HepG2 (cell line): ENCODE measurements around the gene SLC38A3. TPM values are rescaled to one million over a fixed set of nuclear protein-coding genes. Genes with fewer than 3 reads are reported as not detected.

Experiments
- ATAC-seq: fragments of 200-7000 bp; cut with Tn5 transposase; 3 replicates; pipeline ENCODE4 v1.9.1; 2020; ENCODE audit warnings: mild to moderate bottlenecking, moderate library complexity
- BruUV-seq: library from RNA; stranded (reverse); fragments of 400-500 nt; replicated peaks from 2 replicates; lab custom pipeline; 2021; lab: Mats Ljungman, UMichigan
- CTCF ChIA-PET: fragments of 300-600 bp; formaldehyde crosslinking; extraction: SDS; loops from one replicate; lab custom pipeline; 2021; ENCODE audit warnings: low total read pairs, inconsistent platforms, low intra/inter-chr PET ratio; lab: Yijun Ruan, JAX
- POLR2A ChIA-PET: fragments of 350-600 bp; sonication (Branson Sonifier 250); formaldehyde crosslinking; loops from one replicate; lab custom pipeline; 2020; ENCODE audit warnings: antibody characterized with exemption, inconsistent platforms; lab: Yijun Ruan, JAX
- DNase-seq: peaks from one replicate; pipeline ENCODE4 v3.0.0-alpha.2; 2015; ENCODE audit warnings: low spot score
- FAIRE-seq: peaks from 3 replicates; lab custom pipeline; 2011; peaks lifted over from hg19 to GRCh38; lab: Jason Lieb, UNC
- H2AFZ ChIP-seq: one replicate; pipeline ENCODE4 v1.6.1; 2011; ENCODE audit warnings: low read length, inconsistent platforms
- H3K27ac ChIP-seq: fragments of 300-600 bp; 3 replicates; pipeline ENCODE4 v1.8.0; 2011; ENCODE audit warnings: mixed run types, mild to moderate bottlenecking, mixed read lengths, low read length, inconsistent platforms; ENCODE audit not compliant: insufficient read depth; ENCODE audit errors: extremely low read length
- H3K27me3 ChIP-seq, 2 experiments: fragments of 200-600 bp in 1 of 2; 2 replicates in 1 of 2; 3 replicates in 1 of 2; pipeline versions ENCODE4 v1.6.0 to v1.8.0; 2011; ENCODE audit warnings: low read length in 2 of 2, mild to moderate bottlenecking in 2 of 2, moderate library complexity in 2 of 2, inconsistent platforms in 1 of 2; ENCODE audit not compliant: insufficient read depth in 2 of 2, control insufficient read depth in 1 of 2
- H3K36me3 ChIP-seq, 2 experiments: fragments of 200-600 bp in 1 of 2; replicated peaks in 1 of 2; 2 replicates in 1 of 2; 3 replicates in 1 of 2; pipeline versions ENCODE4 v1.5.1 to v1.8.0; 2011; ENCODE audit warnings: low read length in 2 of 2, inconsistent platforms in 1 of 2; ENCODE audit not compliant: insufficient read depth in 2 of 2, control insufficient read depth in 1 of 2
- H3K4me1 ChIP-seq: 2 replicates; pipeline ENCODE4 v1.5.1; 2012; ENCODE audit warnings: low read length, inconsistent platforms; ENCODE audit not compliant: insufficient read depth
- H3K4me2 ChIP-seq: 2 replicates; pipeline ENCODE4 v1.6.0; 2011; ENCODE audit warnings: low read depth, low read length, inconsistent platforms
- H3K4me3 ChIP-seq, 3 experiments: fragments of 200-600 bp in 1 of 3; sonication (generic), shearing (Covaris generic) in 1 of 3; replicated peaks in 1 of 3; 2 replicates each; pipeline ENCODE4 v1.5.1; 2011 to 2016; ENCODE audit warnings: low read length in 3 of 3, inconsistent platforms in 2 of 3, low read depth in 2 of 3, mild to moderate bottlenecking in 2 of 3, control low read depth in 1 of 3, mixed read lengths in 1 of 3; ENCODE audit not compliant: insufficient read depth in 1 of 3
- H3K79me2 ChIP-seq: one replicate; pipeline ENCODE4 v1.6.1; 2011; ENCODE audit warnings: low read length, inconsistent platforms; ENCODE audit not compliant: insufficient read depth
- H3K9ac ChIP-seq: 2 replicates; pipeline ENCODE4 v1.6.0; 2011; ENCODE audit warnings: mild to moderate bottlenecking, low read depth, low read length, inconsistent platforms; ENCODE audit not compliant: insufficient read depth
- H3K9me3 ChIP-seq: 2 replicates; pipeline ENCODE4 v1.5.1; 2012; ENCODE audit warnings: mild to moderate bottlenecking, low read length
- H4K20me1 ChIP-seq: 2 replicates; pipeline ENCODE4 v1.6.0; 2011; ENCODE audit warnings: inconsistent platforms, mild to moderate bottlenecking, low read length, moderate library complexity; ENCODE audit not compliant: insufficient read depth
- ARID2 ChIP-seq: sonication (generic); formaldehyde crosslinking; IDR thresholded peaks from 2 replicates; pipeline ENCODE4 v1.8.1; 2022; ENCODE audit warnings: mild to moderate bottlenecking, missing genetic modification reagents, borderline replicate concordance
- GZF1 ChIP-seq: sonication (generic); formaldehyde crosslinking; IDR thresholded peaks from 2 replicates; pipeline ENCODE4 v1.5.1; 2020; ENCODE audit warnings: mild to moderate bottlenecking, missing genetic modification reagents
- HIVEP1 ChIP-seq: sonication (generic); formaldehyde crosslinking; IDR thresholded peaks from 2 replicates; pipeline ENCODE4 v1.4.0; 2020; ENCODE audit warnings: mild to moderate bottlenecking, missing genetic modification reagents
- IKZF4 ChIP-seq: sonication (generic); formaldehyde crosslinking; IDR thresholded peaks from 2 replicates; pipeline ENCODE4 v1.5.1; 2020; ENCODE audit warnings: borderline replicate concordance, mild to moderate bottlenecking, low read depth, missing genetic modification reagents; ENCODE audit errors: not compliant biosample characterization
- IRF2 ChIP-seq: IDR thresholded peaks from 2 replicates; pipeline ENCODE4 v1.6.1; 2018; ENCODE audit warnings: missing genetic modification reagents, missing compliant biosample characterization
- KAT7 ChIP-seq: IDR thresholded peaks from 2 replicates; pipeline ENCODE4 v1.6.1; 2018; ENCODE audit warnings: borderline replicate concordance, missing compliant biosample characterization
- KDM3A ChIP-seq: IDR thresholded peaks from 2 replicates; pipeline ENCODE4 v1.6.1; 2018; ENCODE audit warnings: low read depth, missing compliant biosample characterization
- MED13 ChIP-seq: sonication (generic); formaldehyde crosslinking; IDR thresholded peaks from 2 replicates; pipeline ENCODE4 v1.5.0; 2020; ENCODE audit warnings: missing genetic modification reagents
- MEF2D ChIP-seq: sonication (generic); formaldehyde crosslinking; IDR thresholded peaks from 2 replicates; pipeline ENCODE4 v1.5.1; 2020; ENCODE audit warnings: mild to moderate bottlenecking, missing genetic modification reagents
- REXO4 ChIP-seq: sonication (generic); formaldehyde crosslinking; IDR thresholded peaks from 2 replicates; pipeline ENCODE4 v1.8.0; 2022; ENCODE audit warnings: missing genetic modification reagents, mild to moderate bottlenecking, borderline replicate concordance
- SKI ChIP-seq: fragments of 450-650 bp; IDR thresholded peaks from one replicate; pipeline ENCODE4 v1.6.1; 2018; ENCODE audit warnings: mild to moderate bottlenecking; ENCODE audit not compliant: partially characterized antibody
- ZFY ChIP-seq: sonication (generic); formaldehyde crosslinking; IDR thresholded peaks from 2 replicates; pipeline ENCODE4 v1.4.0; 2020; ENCODE audit warnings: missing genetic modification reagents
- ZFYVE20 ChIP-seq: sonication (generic); formaldehyde crosslinking; IDR thresholded peaks from 2 replicates; pipeline ENCODE4 v1.8.0; 2023; ENCODE audit warnings: low read depth, mild to moderate bottlenecking, moderate library complexity, missing genetic modification reagents, borderline replicate concordance
- ZNF224 ChIP-seq: sonication (generic); formaldehyde crosslinking; IDR thresholded peaks from 2 replicates; pipeline ENCODE4 v1.5.0; 2020; ENCODE audit warnings: mild to moderate bottlenecking, missing genetic modification reagents
- ZNF616 ChIP-seq: sonication (generic); formaldehyde crosslinking; IDR thresholded peaks from 2 replicates; pipeline ENCODE4 v1.5.0; 2020; ENCODE audit warnings: low read depth, mild to moderate bottlenecking, missing genetic modification reagents
- ZNF670 ChIP-seq: sonication (generic); formaldehyde crosslinking; IDR thresholded peaks from 2 replicates; pipeline ENCODE4 v1.8.0; 2022; ENCODE audit warnings: mild to moderate bottlenecking, missing genetic modification reagents, borderline replicate concordance
- ZNF724P ChIP-seq: sonication (generic); formaldehyde crosslinking; IDR thresholded peaks from 2 replicates; pipeline ENCODE4 v1.8.0; 2022; ENCODE audit warnings: missing genetic modification reagents, borderline replicate concordance
- ZNF749 ChIP-seq: sonication (generic); formaldehyde crosslinking; IDR thresholded peaks from 2 replicates; pipeline ENCODE4 v1.8.0; 2022; ENCODE audit warnings: mild to moderate bottlenecking, missing genetic modification reagents, moderate library complexity, borderline replicate concordance
- WGBS: methylation state at CpG from one replicate; pipeline ENCODE4 v1.1.6; 2017; ENCODE audit warnings: low lambda C conversion rate; 5-methylcytosine and 5-hydroxymethylcytosine counted together
- in situ Hi-C: cut with HindIII; loops from 2 replicates; pipeline ENCODE4 v1.10.0; 2017; ENCODE audit warnings: low pct_unique_long_range_greater_than_20kb; ENCODE audit not compliant: extremely low pct_ligation_motif_present
- intact Hi-C: fragments of 100-400 bp; cut with micrococcal nuclease; formaldehyde crosslinking; loops from one replicate; pipeline ENCODE4 v1.10.0; 2022; ENCODE audit not compliant: unreplicated experiment
- polyA plus RNA-seq, 8 experiments: library from polyadenylated mRNA; depleted of rRNA in 3 of 8; stranded (reverse) in 7 of 8; unstranded in 1 of 8; fragments of >200 nt; fragmentation: Illumina TruSeq in 4 of 8; extraction: Trizol in 4 of 8; gene quantifications; 2 replicates each; pipeline versions ENCODE4 v1.2.1 to v1.2.3, GENCODE V29; 2011 to 2016; ENCODE audit warnings: low read depth in 4 of 8, missing spikeins in 1 of 8, mixed read lengths in 1 of 8; ENCODE audit not compliant: insufficient read depth in 1 of 8
- total RNA-seq, 5 experiments: library from RNA; depleted of rRNA; stranded (reverse); fragments of >200 nt; fragmentation: Illumina TruSeq; extraction: Trizol; gene quantifications; 2 replicates each; pipeline ENCODE4 v1.2.3, GENCODE V29; 2016; ENCODE audit warnings: low read depth in 1 of 5
- TF ChIP-seq, protein P1 (sequence below): sonication (generic); formaldehyde crosslinking; IDR thresholded peaks from 2 replicates; pipeline ENCODE4 v1.5.1; 2020; ENCODE audit warnings: mild to moderate bottlenecking, missing genetic modification reagents, moderate library complexity
- TF ChIP-seq, protein P2 (sequence below): sonication (generic); formaldehyde crosslinking; IDR thresholded peaks from 2 replicates; pipeline ENCODE4 v1.4.0; 2020; ENCODE audit warnings: missing genetic modification reagents

SLC38A3 gene
- total and polyA plus RNA-seq, 2 of the 13 experiments (the other 11 are each of a cell fraction or from before 2014, with no cell fraction given): 29.8 to 164 TPM

GRCh38 chr3:50221411-50222168, 16.5 kb downstream of the SLC38A3 start:
- Histone ChIP-seq H3K79me2 (no peaks in the 10 kb centered on the region), H3K27ac (peak overlapping the region; percentile 81), H3K36me3 (peaks cover 14 to 35% of the 10 kb centered on the region in 2 experiments), H4K20me1 (no peaks in the 10 kb centered on the region), H3K9ac (peak overlapping the region; percentile 65), H3K4me3 (peak overlapping the region in 1 of 3 experiments; percentile 37; a peak in 2 of 6 replicates), H2AFZ (no peak overlapping the region), H3K4me1 (peaks cover 60% of the 10 kb centered on the region), H3K4me2 (peak overlapping the region; percentile 60), H3K27me3 (no peaks in the 10 kb centered on the region), H3K9me3 (no peaks in the 10 kb centered on the region)
- peak; percentile 81 for ATAC-seq
- FAIRE-seq: peak; percentile 83
- no TSS peak for BruUV-seq
- peak; percentile 77 for DNase-seq
- CTCF ChIA-PET: interaction anchor here (0.6 to 9.0 kb wide), 3 partner anchors 9 to 28 kb away, joined by 3 to 265 read pairs (median 3); partner anchors contain the start of gene GNAT1
- in situ Hi-C loops (no loop called here), intact Hi-C loops (loop anchor here (1.0 kb wide), 1 partner anchor 26 kb away; no protein-coding TSS in a partner anchor)
- 9% methylated on average over 4 of the region's 12 CpGs for WGBS
- POLR2A ChIA-PET: interaction anchor here (1.0 to 16.5 kb wide), 9 partner anchors 14 to 116 kb away, joined by 3 to 625 read pairs (median 6); partner anchors contain the start of genes GNAI2, GNAT1 and SLC38A3
- TF ChIP-seq ARID2 (CRISPR knock-in tag) (no peak), REXO4 (no peak), KDM3A (CRISPR knock-in tag) (0 out of 2 replicates have a peak, but pooled peaks have one; percentile 41), SKI (no peak), KAT7 (CRISPR knock-in tag) (peak; percentile 72; the same call in 1 of the 2 replicates), IRF2 (CRISPR knock-in tag) (no peak), ZFY (CRISPR knock-in tag) (peak; percentile 83), MED13 (CRISPR knock-in tag) (peak; percentile 54; the same call in 1 of the 2 replicates), IKZF4 (CRISPR knock-in tag) (peak; percentile 66), ZNF224 (CRISPR knock-in tag) (no peak), ZFYVE20 (CRISPR knock-in tag) (no peak), GZF1 (CRISPR knock-in tag) (no peak), ZNF724P (CRISPR knock-in tag) (no peak), ZNF749 (CRISPR knock-in tag) (no peak), ZNF616 (CRISPR knock-in tag) (no peak), HIVEP1 (CRISPR knock-in tag) (peak; percentile 56; the same call in 1 of the 2 replicates), MEF2D (CRISPR knock-in tag) (peak; percentile 62; the same call in 1 of the 2 replicates), ZNF670 (CRISPR knock-in tag) (0 out of 2 replicates have a peak, but pooled peaks have one; percentile 42)
- TF ChIP-seq, protein P1, sequence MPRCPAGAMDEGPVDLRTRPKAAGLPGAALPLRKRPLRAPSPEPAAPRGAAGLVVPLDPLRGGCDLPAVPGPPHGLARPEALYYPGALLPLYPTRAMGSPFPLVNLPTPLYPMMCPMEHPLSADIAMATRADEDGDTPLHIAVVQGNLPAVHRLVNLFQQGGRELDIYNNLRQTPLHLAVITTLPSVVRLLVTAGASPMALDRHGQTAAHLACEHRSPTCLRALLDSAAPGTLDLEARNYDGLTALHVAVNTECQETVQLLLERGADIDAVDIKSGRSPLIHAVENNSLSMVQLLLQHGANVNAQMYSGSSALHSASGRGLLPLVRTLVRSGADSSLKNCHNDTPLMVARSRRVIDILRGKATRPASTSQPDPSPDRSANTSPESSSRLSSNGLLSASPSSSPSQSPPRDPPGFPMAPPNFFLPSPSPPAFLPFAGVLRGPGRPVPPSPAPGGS (CRISPR knock-in tag): peak; percentile 68
- TF ChIP-seq, protein P2, sequence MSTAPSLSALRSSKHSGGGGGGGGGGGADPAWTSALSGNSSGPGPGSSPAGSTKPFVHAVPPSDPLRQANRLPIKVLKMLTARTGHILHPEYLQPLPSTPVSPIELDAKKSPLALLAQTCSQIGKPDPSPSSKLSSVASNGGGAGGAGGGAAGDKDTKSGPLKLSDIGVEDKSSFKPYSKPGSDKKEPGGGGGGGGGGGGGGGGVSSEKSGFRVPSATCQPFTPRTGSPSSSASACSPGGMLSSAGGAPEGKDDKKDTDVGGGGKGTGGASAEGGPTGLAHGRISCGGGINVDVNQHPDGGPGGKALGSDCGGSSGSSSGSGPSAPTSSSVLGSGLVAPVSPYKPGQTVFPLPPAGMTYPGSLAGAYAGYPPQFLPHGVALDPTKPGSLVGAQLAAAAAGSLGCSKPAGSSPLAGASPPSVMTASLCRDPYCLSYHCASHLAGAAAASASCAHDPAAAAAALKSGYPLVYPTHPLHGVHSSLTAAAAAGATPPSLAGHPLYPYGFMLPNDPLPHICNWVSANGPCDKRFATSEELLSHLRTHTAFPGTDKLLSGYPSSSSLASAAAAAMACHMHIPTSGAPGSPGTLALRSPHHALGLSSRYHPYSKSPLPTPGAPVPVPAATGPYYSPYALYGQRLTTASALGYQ (CRISPR knock-in tag): no peak
